B cell (primary cell): ENCODE data around the gene ADAM12. TPM values are rescaled to one million over a fixed set of nuclear protein-coding genes. Genes with fewer than 3 reads are reported as not detected.

Experiments used
- ATAC-seq: fragments of 200-7000 bp; cut with Tn5 transposase; one replicate; pipeline ENCODE4 v1.10.0; 2021; ENCODE audit warnings: low read depth, mild to moderate bottlenecking, moderate number of reproducible peaks, moderate library complexity
- CTCF ChIA-PET: fragments of 350-600 bp; sonication (Branson Sonifier 250); formaldehyde crosslinking; loops from one replicate; lab custom pipeline; 2021; ENCODE audit warnings: antibody characterized with exemption, inconsistent platforms; lab: Charles Lee
- POLR2A ChIA-PET: fragments of 350-600 bp; sonication (Branson Sonifier 250); formaldehyde crosslinking; loops from one replicate; lab custom pipeline; 2021; ENCODE audit warnings: antibody characterized with exemption; lab: Charles Lee
- DNase-seq: peaks from one replicate; pipeline ENCODE4 v3.0.0; 2013
- H2AFZ ChIP-seq: 2 replicates; pipeline ENCODE4 v1.6.1; 2012; ENCODE audit warnings: mild to moderate bottlenecking, low read depth, low read length; ENCODE audit not compliant: insufficient read depth, poor library complexity, severe bottlenecking
- H3K27ac ChIP-seq, 2 donors: 1 replicate in 1 of 2; 2 replicates in 1 of 2; pipeline ENCODE4 v1.5.1; 2012 to 2013; ENCODE audit warnings: low read length in 2 of 2, mild to moderate bottlenecking in 2 of 2, moderate library complexity in 1 of 2
- H3K27me3 ChIP-seq, 4 experiments: fragments of 200-600 bp in 1 of 4; sonication (generic) in 1 of 4; replicated peaks in 1 of 4; 1 replicate in 2 of 4; 2 replicates in 2 of 4; pipeline versions ENCODE4 v1.6.1 to v1.7.0; 2013 to 2016; ENCODE audit warnings: low read length in 3 of 4, mild to moderate bottlenecking in 2 of 4, mixed read lengths in 1 of 4, moderate library complexity in 1 of 4; ENCODE audit not compliant: insufficient read depth in 4 of 4, control insufficient read depth in 3 of 4; ENCODE audit errors: control extremely low read depth in 1 of 4
- H3K36me3 ChIP-seq, 2 experiments: replicated peaks in 1 of 2; 1 replicate in 1 of 2; 2 replicates in 1 of 2; pipeline versions ENCODE4 v1.6.1 to v1.7.1; 2013; ENCODE audit warnings: low read length in 1 of 2; ENCODE audit not compliant: insufficient read depth in 2 of 2, control insufficient read depth in 1 of 2; ENCODE audit errors: control extremely low read depth in 1 of 2, extremely low read depth in 1 of 2
- H3K4me1 ChIP-seq, 2 donors: fragments of 200-600 bp in 1 of 2; sonication (generic) in 1 of 2; 1 replicate in 1 of 2; 2 replicates in 1 of 2; pipeline versions ENCODE4 v1.5.1 to v1.6.1; 2013 to 2017; ENCODE audit warnings: low read length in 2 of 2; ENCODE audit not compliant: control insufficient read depth in 2 of 2, insufficient read depth in 2 of 2
- H3K4me2 ChIP-seq: replicated peaks from 2 replicates; pipeline ENCODE3; 2012; ENCODE audit warnings: mild to moderate bottlenecking, low read depth, low read length; ENCODE audit not compliant: poor library complexity, severe bottlenecking
- H3K4me3 ChIP-seq, 5 experiments: fragments of 200-600 bp in 1 of 5; sonication (generic) in 1 of 5; 1 replicate in 3 of 5; 2 replicates in 2 of 5; pipeline versions ENCODE4 v1.5.1 to v1.7.0; 2011 to 2016; ENCODE audit warnings: low read length in 4 of 5, mild to moderate bottlenecking in 4 of 5, low read depth in 2 of 5, control low read depth in 1 of 5, moderate library complexity in 1 of 5; ENCODE audit not compliant: insufficient read depth in 1 of 5; ENCODE audit errors: control extremely low read depth in 1 of 5, extremely low read depth in 1 of 5
- H3K79me2 ChIP-seq: fragments of 200-600 bp; sonication (generic); one replicate; pipeline ENCODE4 v1.6.0; 2016; ENCODE audit warnings: low read length; ENCODE audit not compliant: control insufficient read depth, insufficient read depth
- H3K9ac ChIP-seq: fragments of 200-600 bp; sonication (generic); 2 replicates; pipeline ENCODE4 v1.6.1; 2017; ENCODE audit warnings: mild to moderate bottlenecking, low read length, moderate library complexity
- H3K9me3 ChIP-seq, 3 donors: one replicate each; pipeline versions ENCODE4 v1.6.1 to v1.7.1; 2013; ENCODE audit warnings: low read length in 2 of 3; ENCODE audit not compliant: control insufficient read depth in 2 of 3, insufficient read depth in 1 of 3; ENCODE audit errors: control extremely low read depth in 1 of 3
- H4K20me1 ChIP-seq: 2 replicates; pipeline ENCODE4 v1.6.0; 2012; ENCODE audit warnings: mild to moderate bottlenecking, low read length; ENCODE audit not compliant: insufficient read depth, control insufficient read depth, poor library complexity, severe bottlenecking
- H3K27ac Mint-ChIP-seq: one replicate; pipeline ENCODE4 v1.8.0; 2021; ENCODE audit warnings: mixed read lengths
- H3K27me3 Mint-ChIP-seq: one replicate; pipeline ENCODE4 v1.8.0; 2021; ENCODE audit warnings: mixed read lengths
- H3K4me1 Mint-ChIP-seq: one replicate; pipeline ENCODE4 v1.8.0; 2021; ENCODE audit warnings: mixed read lengths
- H3K4me3 Mint-ChIP-seq: one replicate; pipeline ENCODE4 v1.8.0; 2021; ENCODE audit warnings: mixed read lengths
- H3K9me3 Mint-ChIP-seq: one replicate; pipeline ENCODE4 v1.8.0; 2022; ENCODE audit warnings: mixed read lengths; ENCODE audit not compliant: insufficient read depth
- CTCF ChIP-seq: fragments of 200-600 bp; IDR thresholded peaks from one replicate; pipeline ENCODE4 v1.8.0; 2022; ENCODE audit warnings: antibody characterized with exemption, mild to moderate bottlenecking
- EZH2 ChIP-seq: IDR thresholded peaks from 2 replicates; pipeline ENCODE4 v1.6.1; 2012; ENCODE audit warnings: borderline replicate concordance, low read depth, mild to moderate bottlenecking, moderate library complexity, low read length; ENCODE audit not compliant: insufficient read depth, poor library complexity, severe bottlenecking
- WGBS: methylation state at CpG from one replicate; pipeline ENCODE4 v1.1.5; 2013; ENCODE audit warnings: missing lambda C conversion rate; ENCODE audit not compliant: insufficient coverage; 5-methylcytosine and 5-hydroxymethylcytosine counted together
- intact Hi-C: fragments of 100-400 bp; cut with micrococcal nuclease; formaldehyde crosslinking; loops from one replicate; pipeline ENCODE4 v1.10.0; 2022
- polyA plus RNA-seq: library from polyadenylated mRNA; depleted of rRNA; stranded (reverse); fragments of >200 nt; gene quantifications from 2 replicates; pipeline ENCODE4 v1.2.3, GENCODE V29; 2012
- small RNA-seq: library from RNA; depleted of rRNA; stranded (forward); fragments of <200 nt; gene quantifications from one replicate; pipeline ENCODE3, GENCODE V24; 2012; ENCODE audit warnings: low replicate concordance, low read depth; ENCODE audit not compliant: insufficient read length
- total RNA-seq, 2 donors: library from RNA; stranded (reverse); fragments of 120-200 nt in 1 of 2; gene quantifications; 1 replicate in 1 of 2; 2 replicates in 1 of 2; pipeline versions ENCODE4 v1.2.3 to v1.2.4, GENCODE V29; 2013 to 2022

Gene ADAM12
- total and polyA plus RNA-seq, 2 donors (not counting 1 experiment from before 2014, with no cell fraction given), result 0.01 to 0.22 TPM

GRCh38 chr10:125967533-125967932, 420.7 kb downstream of the ADAM12 start:
- intact Hi-C loops, result no loop called here
- WGBS, result no CpG with 5 or more reads among the region's 1 CpG
- POLR2A ChIA-PET, result no interaction called here
- Mint-ChIP-seq H3K9me3 (no peaks in the 10 kb centered on the region), H3K27ac (no peak overlapping the region), H3K4me1 (no peaks in the 10 kb centered on the region), H3K27me3 (peaks cover 3% of the 10 kb centered on the region), H3K4me3 (no peak overlapping the region)
- Histone ChIP-seq H3K9me3 (peaks cover 0 to 10% (median 0%) of the 10 kb centered on the region in 3 donors), H3K4me3 (no peak overlapping the region), H3K27ac (no peak overlapping the region), H3K4me1 (no peaks in the 10 kb centered on the region), H4K20me1 (no peaks in the 10 kb centered on the region), H3K27me3 (no peaks in the 10 kb centered on the region), H3K36me3 (no peaks in the 10 kb centered on the region), H3K79me2 (no peaks in the 10 kb centered on the region), H2AFZ (no peak overlapping the region), H3K4me2 (no peak overlapping the region), H3K9ac (no peak overlapping the region)
- TF ChIP-seq EZH2 (no peak), CTCF (no peak)
- CTCF ChIA-PET, result no interaction called here
- no peak for DNase-seq
- ATAC-seq, result no peak

GRCh38 chr10:125964558-125964957, 423.7 kb downstream of the ADAM12 start:
- Mint-ChIP-seq H3K9me3 (no peaks in the 10 kb centered on the region), H3K4me1 (no peaks in the 10 kb centered on the region), H3K27me3 (peaks cover 3% of the 10 kb centered on the region), H3K4me3 (no peak overlapping the region), H3K27ac (no peak overlapping the region)
- H3K4me3 ChIP-seq, result no peak overlapping the region
- no peak overlapping the region for H3K4me2 ChIP-seq
- WGBS, result 80% methylated on average over 1 of the region's 2 CpGs
- TF ChIP-seq CTCF, result no peak
- no peak for TF ChIP-seq EZH2
- no peaks in the 10 kb centered on the region for H3K9me3 ChIP-seq
- intact Hi-C loops, result no loop called here
- no peaks in the 10 kb centered on the region for H3K79me2 ChIP-seq
- no peaks in the 10 kb centered on the region for H3K27me3 ChIP-seq
- POLR2A ChIA-PET, result no interaction called here
- H2AFZ ChIP-seq, result no peak overlapping the region
- H3K9ac ChIP-seq, result no peak overlapping the region
- H3K4me1 ChIP-seq, result no peaks in the 10 kb centered on the region
- no peak for DNase-seq
- H4K20me1 ChIP-seq, result no peaks in the 10 kb centered on the region
- H3K27ac ChIP-seq, result no peak overlapping the region
- ATAC-seq, result no peak
- CTCF ChIA-PET, result interaction anchor here (1.4 kb wide), 1 partner anchor 13 kb away, joined by 4 read pairs; no protein-coding TSS in a partner anchor
- no peaks in the 10 kb centered on the region for H3K36me3 ChIP-seq

Small RNAs within 50 kb of the gene (small RNA-seq; reads per million reads assigned to genes)
- not detected for gene RNA5SP328
